Nephron progenitor cell (in vitro differentiated cells): Measurements from ENCODE around the gene RASAL3.
A peak's percentile ranks its signal among the peaks of the same experiment; 100 is the strongest.

ENCODE experiments used
- DNase-seq: peaks from one replicate; pipeline ENCODE4 v3.0.0; 2021
- H3K27ac Mint-ChIP-seq: 2 replicates; pipeline ENCODE4 v1.8.0; 2021; ENCODE audit warnings: mild to moderate bottlenecking, moderate library complexity, mixed read lengths
- H3K27me3 Mint-ChIP-seq: 2 replicates; pipeline ENCODE4 v1.8.0; 2021; ENCODE audit warnings: mild to moderate bottlenecking, low read depth, mixed read lengths; ENCODE audit not compliant: poor library complexity
- H3K36me3 Mint-ChIP-seq: 2 replicates; pipeline ENCODE4 v1.8.0; 2021; ENCODE audit warnings: low read depth, mixed read lengths
- H3K4me1 Mint-ChIP-seq: 2 replicates; pipeline ENCODE4 v1.8.0; 2021; ENCODE audit warnings: mixed read lengths
- H3K4me3 Mint-ChIP-seq: 2 replicates; pipeline ENCODE4 v1.8.0; 2021; ENCODE audit warnings: mild to moderate bottlenecking, moderate library complexity, mixed read lengths
- H3K9me3 Mint-ChIP-seq: 2 replicates; pipeline ENCODE4 v1.8.0; 2021; ENCODE audit warnings: mild to moderate bottlenecking, moderate library complexity, mixed read lengths
- TF ChIP-seq, protein P1 (sequence below): fragments of 200-600 bp; sonication (generic); IDR thresholded peaks from 2 replicates; pipeline ENCODE4 v1.5.0; 2021; ENCODE audit warnings: antibody characterized with exemption

The RASAL3 gene

DNA sequence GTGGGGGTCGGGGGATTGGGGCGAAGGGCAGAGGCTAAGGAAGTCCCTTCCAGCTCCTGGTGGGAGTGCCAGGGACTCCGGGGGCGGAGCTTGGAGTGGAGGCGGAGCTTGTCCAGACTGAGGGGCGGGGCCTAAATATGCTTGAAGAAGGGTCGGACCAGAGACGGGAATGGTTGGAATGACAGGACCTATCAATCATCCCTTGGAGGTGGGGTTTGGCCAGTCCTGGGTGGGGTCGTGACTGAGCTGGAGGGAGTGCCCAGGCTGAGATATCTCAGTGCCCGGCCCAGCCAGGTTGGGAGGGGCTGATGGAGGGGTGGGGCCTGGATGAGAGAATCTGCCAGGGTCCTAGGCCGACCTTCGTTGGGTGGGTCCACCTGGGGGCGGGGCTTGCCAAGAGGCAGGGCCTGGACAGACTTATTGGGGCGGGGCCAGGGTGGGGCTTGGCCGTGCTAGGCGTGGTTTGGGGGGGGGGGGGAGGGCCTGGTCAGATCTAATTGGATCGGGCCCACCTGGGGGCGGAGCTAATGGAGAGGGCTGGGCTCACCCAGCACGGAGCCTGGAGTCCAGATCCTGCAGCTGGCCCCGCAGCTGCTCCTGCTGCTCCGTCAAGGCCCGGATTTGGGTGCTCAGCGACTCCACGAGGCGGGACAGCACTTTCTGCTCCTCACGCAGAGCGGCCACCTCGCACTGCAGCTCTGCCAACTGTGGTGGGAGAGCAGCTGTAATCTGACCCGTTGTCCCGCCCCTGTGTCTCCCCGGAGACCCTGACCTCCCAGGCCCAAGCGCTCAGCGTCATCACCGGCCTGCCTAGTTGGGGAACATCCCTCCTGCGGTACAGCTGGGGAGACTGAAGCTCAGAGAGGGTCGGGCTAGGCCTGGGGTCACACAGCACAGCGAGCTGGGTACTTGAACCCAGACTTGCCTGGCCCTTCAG, 12.0 kb downstream of the RASAL3 start:
- H3K27ac Mint-ChIP-seq, result no peak overlapping the region
- H3K4me1 Mint-ChIP-seq, result peaks cover 23% of the 10 kb centered on the region
- H3K9me3 Mint-ChIP-seq, result no peaks in the 10 kb centered on the region
- peak; percentile 88 for DNase-seq
- TF ChIP-seq, protein P1, sequence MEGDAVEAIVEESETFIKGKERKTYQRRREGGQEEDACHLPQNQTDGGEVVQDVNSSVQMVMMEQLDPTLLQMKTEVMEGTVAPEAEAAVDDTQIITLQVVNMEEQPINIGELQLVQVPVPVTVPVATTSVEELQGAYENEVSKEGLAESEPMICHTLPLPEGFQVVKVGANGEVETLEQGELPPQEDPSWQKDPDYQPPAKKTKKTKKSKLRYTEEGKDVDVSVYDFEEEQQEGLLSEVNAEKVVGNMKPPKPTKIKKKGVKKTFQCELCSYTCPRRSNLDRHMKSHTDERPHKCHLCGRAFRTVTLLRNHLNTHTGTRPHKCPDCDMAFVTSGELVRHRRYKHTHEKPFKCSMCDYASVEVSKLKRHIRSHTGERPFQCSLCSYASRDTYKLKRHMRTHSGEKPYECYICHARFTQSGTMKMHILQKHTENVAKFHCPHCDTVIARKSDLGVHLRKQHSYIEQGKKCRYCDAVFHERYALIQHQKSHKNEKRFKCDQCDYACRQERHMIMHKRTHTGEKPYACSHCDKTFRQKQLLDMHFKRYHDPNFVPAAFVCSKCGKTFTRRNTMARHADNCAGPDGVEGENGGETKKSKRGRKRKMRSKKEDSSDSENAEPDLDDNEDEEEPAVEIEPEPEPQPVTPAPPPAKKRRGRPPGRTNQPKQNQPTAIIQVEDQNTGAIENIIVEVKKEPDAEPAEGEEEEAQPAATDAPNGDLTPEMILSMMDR, result no peak
- H3K36me3 Mint-ChIP-seq, result peaks cover 3% of the 10 kb centered on the region
- H3K27me3 Mint-ChIP-seq, result peaks cover 68% of the 10 kb centered on the region
- H3K4me3 Mint-ChIP-seq, result peak overlapping the region; percentile 72

DNA sequence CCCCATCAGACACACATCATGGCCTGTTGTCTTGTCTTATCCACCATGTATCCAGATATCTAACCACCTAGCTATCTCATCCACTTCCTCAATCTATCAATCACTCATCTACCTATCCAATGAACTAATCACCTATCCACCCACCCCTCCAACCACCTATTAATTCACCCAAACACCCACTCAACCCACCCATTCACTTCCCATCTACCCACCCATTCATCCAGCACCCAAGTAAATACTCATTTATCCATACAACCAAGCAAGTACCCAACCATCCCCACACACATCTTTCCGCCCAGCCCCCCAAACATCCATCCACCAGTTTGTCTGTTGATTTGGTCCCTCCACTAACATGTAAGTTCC, 13.8 kb downstream of the RASAL3 start:
- TF ChIP-seq, protein P1, result no peak
- Mint-ChIP-seq H3K27ac (no peak overlapping the region), H3K36me3 (peaks cover 6% of the 10 kb centered on the region), H3K9me3 (no peaks in the 10 kb centered on the region), H3K4me3 (peak overlapping the region; percentile 85), H3K4me1 (peaks cover 23% of the 10 kb centered on the region), H3K27me3 (peaks cover 53% of the 10 kb centered on the region)
- DNase-seq, result no peak

DNA sequence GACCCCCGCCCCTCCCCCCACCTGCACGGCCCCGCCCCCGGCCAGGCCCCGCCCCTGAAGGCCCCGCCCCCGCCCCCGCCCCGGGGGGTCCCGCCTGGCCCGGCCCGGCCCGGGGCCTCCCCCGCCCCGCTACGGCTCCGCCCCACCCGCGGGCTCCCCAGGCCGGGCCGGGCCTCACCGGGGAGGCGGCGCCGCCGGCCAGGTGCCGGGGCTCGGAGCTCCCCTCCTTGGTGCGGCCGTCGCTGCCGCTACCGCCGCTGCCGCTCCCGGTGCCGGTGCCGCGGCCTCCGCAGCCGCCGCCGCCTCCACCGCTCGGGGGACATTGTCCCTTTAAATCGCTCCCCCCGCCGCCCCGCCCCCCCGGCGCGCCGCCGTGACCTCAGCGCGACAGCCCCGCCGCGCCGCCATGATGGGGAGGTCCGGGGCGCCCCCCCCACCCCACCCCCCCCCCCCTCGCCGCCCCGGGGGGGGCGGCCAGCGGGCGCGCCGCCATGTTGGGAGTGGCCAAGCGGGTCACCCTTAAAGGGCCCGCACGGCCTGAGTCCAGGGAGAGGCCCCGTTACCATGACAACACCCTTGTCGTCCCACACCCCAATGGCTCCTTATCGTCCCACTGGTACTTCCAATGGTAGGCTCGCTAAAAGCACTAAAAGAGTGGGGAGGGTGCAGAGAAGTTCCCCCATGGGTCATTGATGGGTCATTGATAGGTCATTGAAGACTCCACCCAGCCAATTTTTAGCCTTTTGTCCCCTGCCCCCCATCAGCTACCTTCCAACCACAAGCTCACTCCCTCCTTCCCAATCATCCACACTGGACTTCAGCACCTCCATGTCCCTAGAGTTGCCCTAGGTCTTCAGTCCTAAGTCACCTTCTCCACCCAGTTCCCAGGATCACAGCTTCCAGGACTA, 14.5 kb downstream of the RASAL3 start, which contains the start of gene WIZ:
Gene WIZ, minus strand, starts transcription at position 337 of the 908 bp plus-strand sequence. CDS start 1,649 bp downstream, outside the sequence.
- no peaks in the 10 kb centered on the region for H3K9me3 Mint-ChIP-seq
- H3K27ac Mint-ChIP-seq, result no peak within 1 kb of the TSS
- peaks cover 6% of the 10 kb centered on the region for H3K36me3 Mint-ChIP-seq
- peak; percentile 80 for DNase-seq
- peaks cover 23% of the 10 kb centered on the region for H3K4me1 Mint-ChIP-seq
- TF ChIP-seq, protein P1, result no peak
- peaks cover 48% of the 10 kb centered on the region for H3K27me3 Mint-ChIP-seq
- peak within 1 kb of the TSS; percentile 85 for H3K4me3 Mint-ChIP-seq

DNA sequence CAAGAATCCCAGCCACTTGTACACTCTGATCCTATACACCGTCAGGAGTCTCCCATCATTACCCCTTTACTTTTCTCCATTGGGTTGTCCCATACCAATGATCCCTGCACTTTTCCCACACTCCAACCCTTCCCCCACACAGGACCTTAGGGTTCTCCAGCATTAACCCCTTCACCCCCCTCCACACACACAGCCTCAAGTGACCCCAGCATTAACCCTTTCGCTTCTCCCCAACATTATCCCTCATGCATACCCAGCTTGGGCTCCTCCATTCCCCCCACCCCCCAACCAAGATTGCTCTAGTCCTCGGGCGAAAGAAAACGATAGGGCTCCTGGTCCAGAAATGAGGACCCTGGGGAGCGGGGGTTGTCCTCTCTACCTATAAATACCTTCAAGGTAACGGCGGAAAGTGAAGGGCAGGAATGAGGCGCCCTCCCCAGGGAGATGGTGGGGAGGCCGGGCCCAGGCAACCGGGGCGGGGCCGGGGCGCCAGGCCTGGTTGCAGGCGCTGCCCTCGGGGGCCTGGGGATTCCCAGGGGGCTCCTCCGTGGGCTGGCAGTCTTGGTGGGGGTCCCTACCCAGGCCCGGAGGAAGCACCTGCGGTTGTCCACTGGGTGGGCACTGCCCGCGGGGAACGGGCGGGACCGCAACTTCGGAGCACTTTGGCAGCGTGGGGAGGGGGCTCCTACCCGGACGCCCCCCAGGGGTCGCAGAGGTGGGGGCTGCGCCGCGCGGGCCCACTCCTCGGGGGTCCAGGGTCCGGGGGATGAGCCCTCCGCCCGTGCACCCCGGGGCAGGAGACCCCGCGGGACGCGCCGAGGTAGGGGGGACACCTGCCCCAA, 15.3 kb downstream of the RASAL3 start:
- H3K4me1 Mint-ChIP-seq, result peaks cover 20% of the 10 kb centered on the region
- peak overlapping the region; percentile 85 for H3K4me3 Mint-ChIP-seq
- H3K36me3 Mint-ChIP-seq, result peaks cover 6% of the 10 kb centered on the region
- H3K9me3 Mint-ChIP-seq, result no peaks in the 10 kb centered on the region
- TF ChIP-seq, protein P1, result no peak
- no peak overlapping the region for H3K27ac Mint-ChIP-seq
- peaks cover 39% of the 10 kb centered on the region for H3K27me3 Mint-ChIP-seq
- peak; percentile 30 for DNase-seq

DNA sequence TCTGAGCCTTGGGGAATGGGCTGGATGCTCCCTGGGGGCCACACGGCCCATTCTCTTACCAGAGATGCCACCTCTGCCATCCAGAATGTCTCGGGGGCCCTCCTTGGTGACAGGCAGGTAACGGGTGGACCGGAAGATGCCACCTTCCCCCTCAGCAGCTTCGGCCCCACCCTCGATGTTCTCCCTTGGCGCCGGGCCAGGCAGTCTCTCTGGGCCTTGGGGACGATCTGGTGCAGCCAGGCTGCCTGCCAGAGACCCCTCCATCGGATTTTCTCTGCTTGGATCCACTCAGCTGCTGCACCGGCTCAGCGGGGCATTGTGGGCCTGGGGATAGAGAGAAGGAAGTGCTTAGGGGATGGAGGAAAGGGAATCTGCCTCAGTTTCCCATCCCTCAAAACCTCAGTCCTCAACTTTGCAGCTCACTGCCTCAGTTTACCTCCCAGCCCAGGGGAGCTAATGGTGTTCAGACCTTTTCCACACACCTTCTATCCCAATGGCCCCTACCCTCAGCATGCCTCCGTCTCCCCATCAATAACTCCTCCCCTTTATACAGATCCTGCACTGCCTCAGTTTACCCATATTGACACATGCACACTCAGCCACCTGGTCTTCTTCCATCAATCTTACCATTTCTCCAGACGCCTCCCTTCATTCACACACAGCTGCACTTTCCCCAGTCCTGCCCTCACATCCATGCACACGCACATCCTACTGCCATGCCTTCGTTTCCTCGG, 16.1 kb downstream of the RASAL3 start:
- peak overlapping the region; percentile 85 for H3K4me3 Mint-ChIP-seq
- TF ChIP-seq, protein P1, result no peak
- H3K36me3 Mint-ChIP-seq, result peaks cover 6% of the 10 kb centered on the region
- DNase-seq, result no peak
- H3K27ac Mint-ChIP-seq, result no peak overlapping the region
- no peaks in the 10 kb centered on the region for H3K9me3 Mint-ChIP-seq
- peaks cover 12% of the 10 kb centered on the region for H3K4me1 Mint-ChIP-seq
- H3K27me3 Mint-ChIP-seq, result peaks cover 32% of the 10 kb centered on the region
